ENCODE measurements around the gene POC5.
"Not testable (repeated sequence)": the region's sequence is repeated elsewhere in the genome, so short reads cannot be mapped to it uniquely, and the experiment has no call there.

The POC5 gene

DNA sequence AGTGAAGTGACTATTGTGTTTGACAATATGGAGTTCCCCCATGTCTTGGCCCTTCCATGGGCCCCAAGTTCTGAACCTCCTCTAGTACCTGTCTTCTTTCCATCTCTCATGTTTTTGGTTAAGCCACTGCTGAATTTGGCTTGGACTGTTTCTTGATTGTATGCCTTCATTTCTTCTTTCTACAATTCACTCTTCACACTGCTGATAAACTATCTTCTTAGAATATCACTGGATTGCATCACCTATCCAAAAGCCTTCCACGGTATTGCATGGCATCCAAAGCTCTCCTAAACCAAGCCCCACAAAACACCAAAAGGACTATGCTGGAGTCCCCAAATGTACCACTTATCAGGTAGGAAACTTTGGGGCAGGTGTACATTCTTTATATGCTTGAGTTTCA is 4.3 kb upstream of the POC5 start:
- Mint-ChIP-seq H3K4me1 (ENCODE audit: low read depth) (peaks cover 3% of the 10 kb centered on the region), H3K4me3 (no peak overlapping the region), H3K36me3 (ENCODE audit: low read depth) (no peaks in the 10 kb centered on the region), H3K27ac (no peak overlapping the region), H3K9me3 (peaks cover 4% of the 10 kb centered on the region), H3K27me3 (peaks cover 5% of the 10 kb centered on the region)

GRCh38 chr5:75720882-75721281 is 3.6 kb upstream of the POC5 start:
- Mint-ChIP-seq H3K36me3 (ENCODE audit: low read depth) (peaks cover 1% of the 10 kb centered on the region), H3K27me3 (no peaks in the 10 kb centered on the region), H3K4me1 (ENCODE audit: low read depth) (peaks cover 8% of the 10 kb centered on the region), H3K27ac (no peak overlapping the region), H3K9me3 (peaks cover 4% of the 10 kb centered on the region), H3K4me3 (no peak overlapping the region)

DNA sequence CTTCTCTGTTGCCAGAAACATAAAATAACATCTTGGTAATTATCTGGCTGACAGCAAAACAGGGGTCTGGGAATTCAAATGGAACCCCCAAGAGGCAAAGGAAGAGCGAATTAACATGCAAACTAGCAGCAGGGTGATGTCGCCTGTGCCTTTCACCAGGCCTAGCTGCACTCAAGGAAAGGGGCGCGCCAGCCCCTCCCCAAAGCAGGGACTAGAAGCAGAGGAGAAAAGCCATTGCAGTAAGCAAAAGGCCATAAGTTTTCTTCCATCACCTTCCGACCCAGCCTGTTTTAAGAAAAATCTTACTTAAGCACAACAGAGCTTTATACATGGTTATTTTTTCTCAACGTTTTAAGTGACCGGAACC is 539 bp downstream of the POC5 start:
- Mint-ChIP-seq H3K27ac (peak overlapping the region; percentile 98), H3K27me3 (no peaks in the 10 kb centered on the region), H3K9me3 (no peaks in the 10 kb centered on the region), H3K4me3 (peak overlapping the region; percentile 99), H3K36me3 (ENCODE audit: low read depth) (peaks cover 30% of the 10 kb centered on the region), H3K4me1 (ENCODE audit: low read depth) (peaks cover 30% of the 10 kb centered on the region)

- Mint-ChIP-seq H3K4me3 (no peak overlapping the region), H3K9me3 (no peaks in the 10 kb centered on the region), H3K27ac (no peak overlapping the region), H3K4me1 (ENCODE audit: low read depth) (peaks cover 31% of the 10 kb centered on the region), H3K27me3 (no peaks in the 10 kb centered on the region), H3K36me3 (ENCODE audit: low read depth) (peaks cover 50% of the 10 kb centered on the region)
Observed at GRCh38 chr5:75712091-75712490, 5.1 kb downstream of the POC5 start.

DNA sequence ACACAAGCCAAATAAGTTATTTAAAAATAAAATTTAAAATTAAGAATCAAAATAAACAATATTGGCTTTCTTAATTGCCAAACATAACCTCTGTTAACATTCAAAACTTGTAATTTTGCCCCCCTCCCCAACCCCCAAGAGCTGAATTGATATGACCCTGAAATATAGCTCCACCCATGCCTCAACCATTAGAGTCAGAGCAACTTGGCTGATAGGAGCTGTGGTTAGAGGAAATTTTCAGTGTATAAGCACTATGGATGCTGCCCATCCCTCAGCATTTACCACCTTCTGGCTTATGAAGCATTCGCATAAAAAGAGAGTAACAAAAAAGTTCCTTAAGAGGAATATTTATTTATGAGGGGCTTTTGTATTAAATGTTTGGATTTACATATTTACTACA is 6.1 kb downstream of the POC5 start:
- Mint-ChIP-seq H3K27ac (no peak overlapping the region), H3K27me3 (no peaks in the 10 kb centered on the region), H3K9me3 (no peaks in the 10 kb centered on the region), H3K4me3 (no peak overlapping the region), H3K4me1 (ENCODE audit: low read depth) (peaks cover 28% of the 10 kb centered on the region), H3K36me3 (ENCODE audit: low read depth) (peaks cover 51% of the 10 kb centered on the region)

DNA sequence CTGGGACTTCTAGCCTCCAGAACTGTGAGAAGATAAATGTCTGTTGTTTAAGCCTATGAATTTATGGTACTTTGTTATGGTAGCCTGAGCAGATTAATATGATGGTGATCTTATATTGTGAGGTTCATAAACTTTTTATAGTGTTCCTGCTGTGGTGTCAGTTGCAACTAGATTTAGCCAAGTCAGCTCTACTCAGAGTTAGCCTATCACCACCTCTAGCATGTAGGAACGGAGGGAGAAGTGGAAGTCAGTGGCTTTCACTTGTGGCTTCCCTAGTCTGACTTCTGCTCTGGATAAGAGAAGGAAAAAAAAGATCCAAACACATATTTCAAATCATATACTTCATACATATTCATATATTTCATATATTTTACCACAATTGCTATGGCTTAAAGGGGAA is 6.6 kb downstream of the POC5 start:
- H3K36me3 Mint-ChIP-seq (ENCODE audit: low read depth) = peaks cover 48% of the 10 kb centered on the region
- peaks cover 28% of the 10 kb centered on the region for H3K4me1 Mint-ChIP-seq (ENCODE audit: low read depth)
- no peak overlapping the region for H3K27ac Mint-ChIP-seq
- H3K9me3 Mint-ChIP-seq = no peaks in the 10 kb centered on the region
- H3K27me3 Mint-ChIP-seq = no peaks in the 10 kb centered on the region
- no peak overlapping the region for H3K4me3 Mint-ChIP-seq

- no peak overlapping the region for H3K27ac Mint-ChIP-seq
- peaks cover 45% of the 10 kb centered on the region for H3K36me3 Mint-ChIP-seq (ENCODE audit: low read depth)
- no peak overlapping the region for H3K4me3 Mint-ChIP-seq
- H3K4me1 Mint-ChIP-seq (ENCODE audit: low read depth) = peaks cover 10% of the 10 kb centered on the region
- no peaks in the 10 kb centered on the region for H3K9me3 Mint-ChIP-seq
- no peaks in the 10 kb centered on the region for H3K27me3 Mint-ChIP-seq
Observed at GRCh38 chr5:75707911-75708509, 9.2 kb downstream of the POC5 start.

GRCh38 chr5:75706775-75707174 is 10.5 kb downstream of the POC5 start:
- Mint-ChIP-seq H3K36me3 (ENCODE audit: low read depth) (peaks cover 51% of the 10 kb centered on the region), H3K4me3 (no peak overlapping the region), H3K27ac (no peak overlapping the region), H3K9me3 (no peaks in the 10 kb centered on the region), H3K27me3 (no peaks in the 10 kb centered on the region), H3K4me1 (ENCODE audit: low read depth) (peaks cover 10% of the 10 kb centered on the region)

GRCh38 chr5:75706016-75706415 is 11.2 kb downstream of the POC5 start:
- peaks cover 51% of the 10 kb centered on the region for H3K36me3 Mint-ChIP-seq (ENCODE audit: low read depth)
- H3K27me3 Mint-ChIP-seq = no peaks in the 10 kb centered on the region
- H3K4me3 Mint-ChIP-seq = no peak overlapping the region
- H3K9me3 Mint-ChIP-seq = no peaks in the 10 kb centered on the region
- H3K4me1 Mint-ChIP-seq (ENCODE audit: low read depth) = peaks cover 10% of the 10 kb centered on the region
- no peak overlapping the region for H3K27ac Mint-ChIP-seq

GRCh38 chr5:75701856-75702255 is 15.4 kb downstream of the POC5 start:
- peaks cover 45% of the 10 kb centered on the region for H3K36me3 Mint-ChIP-seq (ENCODE audit: low read depth)

DNA sequence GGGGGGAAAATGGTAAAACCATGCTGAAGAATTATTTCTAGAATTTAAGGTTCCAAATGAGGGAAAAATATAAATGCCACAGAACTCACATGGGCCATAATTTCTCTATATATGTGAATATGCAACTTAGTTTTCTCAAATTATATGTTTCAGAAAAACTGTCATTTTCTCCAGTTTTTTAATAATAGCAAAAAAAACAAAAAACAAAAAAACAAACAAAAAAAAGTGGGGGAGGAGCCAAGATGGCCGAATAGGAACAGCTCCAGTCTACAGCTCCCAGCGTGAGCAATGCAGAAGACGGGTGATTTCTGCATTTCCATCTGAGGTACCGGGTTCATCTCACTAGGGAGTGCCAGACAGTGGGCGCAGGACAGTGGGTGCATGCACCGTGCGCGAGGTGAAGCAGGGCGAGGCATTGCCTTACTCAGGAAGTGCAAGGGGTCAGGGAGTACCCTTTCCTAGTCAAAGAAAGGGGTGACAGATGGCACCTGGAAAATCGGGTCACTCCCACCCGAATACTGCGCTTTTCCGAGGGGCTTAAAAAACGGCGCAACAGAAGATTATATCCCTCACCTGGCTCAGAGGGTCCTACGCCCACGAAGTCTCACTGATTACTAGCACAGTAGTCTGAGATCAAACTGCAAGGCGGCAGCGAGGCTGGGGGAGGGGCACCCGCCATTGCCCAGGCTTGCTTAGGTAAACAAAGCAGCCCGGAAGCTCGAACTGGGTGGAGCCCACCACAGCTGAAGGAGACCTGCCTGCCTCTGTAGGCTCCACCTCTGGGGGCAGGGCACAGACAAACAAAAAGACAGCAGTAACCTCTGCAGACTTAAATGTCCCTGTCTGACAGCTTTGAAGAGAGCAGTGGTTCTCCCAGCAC is 21.5 kb downstream of the POC5 start:
- H3K27me3 Mint-ChIP-seq, H3K27ac Mint-ChIP-seq: not testable (repeated sequence)

More at GRCh38 chr5:75701856-75702255, 15.4 kb downstream of the POC5 start:
- no peaks in the 10 kb centered on the region for H3K27me3 Mint-ChIP-seq
- H3K9me3 Mint-ChIP-seq = no peaks in the 10 kb centered on the region
- no peak overlapping the region for H3K27ac Mint-ChIP-seq
- peaks cover 11% of the 10 kb centered on the region for H3K4me1 Mint-ChIP-seq (ENCODE audit: low read depth)
- H3K4me3 Mint-ChIP-seq = no peak overlapping the region

GRCh38 chr5:75694781-75695180 is 22.5 kb downstream of the POC5 start:
- Mint-ChIP-seq H3K4me1 (ENCODE audit: low read depth) (peaks cover 7% of the 10 kb centered on the region), H3K27me3 (no peaks in the 10 kb centered on the region), H3K4me3 (no peak overlapping the region), H3K36me3 (ENCODE audit: low read depth) (peaks cover 54% of the 10 kb centered on the region), H3K27ac (no peak overlapping the region), H3K9me3 (no peaks in the 10 kb centered on the region)

More for the DNA sequence above, 21.5 kb downstream of the POC5 start:
- H3K36me3 Mint-ChIP-seq (ENCODE audit: low read depth) = peaks cover 49% of the 10 kb centered on the region
- H3K4me1 Mint-ChIP-seq (ENCODE audit: low read depth); H3K9me3 Mint-ChIP-seq; H3K4me3 Mint-ChIP-seq: not testable (repeated sequence)

DNA sequence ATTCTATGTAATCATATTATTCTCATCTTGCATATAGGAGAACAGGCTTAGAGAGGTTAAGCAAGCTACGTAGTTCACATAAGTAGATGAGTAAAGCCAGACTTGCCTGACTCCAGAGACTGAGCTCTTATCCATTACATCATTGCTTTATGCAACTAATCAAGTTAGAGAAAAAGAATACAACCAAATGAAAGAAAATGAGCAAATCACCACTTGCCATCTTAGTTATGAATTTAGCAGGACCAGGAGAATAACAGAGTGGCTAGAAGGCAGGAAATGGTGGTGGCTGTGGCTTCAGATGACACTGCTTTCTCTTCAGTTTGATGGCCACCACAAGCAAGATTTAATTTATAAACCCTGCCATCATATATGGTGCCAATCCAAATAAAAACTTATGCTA is 26.6 kb downstream of the POC5 start:
- no peaks in the 10 kb centered on the region for H3K9me3 Mint-ChIP-seq
- peaks cover 64% of the 10 kb centered on the region for H3K36me3 Mint-ChIP-seq (ENCODE audit: low read depth)
- H3K4me1 Mint-ChIP-seq (ENCODE audit: low read depth) = peaks cover 4% of the 10 kb centered on the region
- no peak overlapping the region for H3K4me3 Mint-ChIP-seq
- H3K27me3 Mint-ChIP-seq = no peaks in the 10 kb centered on the region
- no peak overlapping the region for H3K27ac Mint-ChIP-seq

- Mint-ChIP-seq H3K9me3 (no peaks in the 10 kb centered on the region), H3K36me3 (ENCODE audit: low read depth) (peaks cover 49% of the 10 kb centered on the region), H3K4me3 (no peak overlapping the region), H3K4me1 (ENCODE audit: low read depth) (peaks cover 4% of the 10 kb centered on the region), H3K27ac (no peak overlapping the region), H3K27me3 (no peaks in the 10 kb centered on the region)
Observed at GRCh38 chr5:75686480-75686879, 30.8 kb downstream of the POC5 start.

- no peaks in the 10 kb centered on the region for H3K4me1 Mint-ChIP-seq (ENCODE audit: low read depth)
Observed at GRCh38 chr5:75685141-75685540, 32.1 kb downstream of the POC5 start.

More at GRCh38 chr5:75685141-75685540, 32.1 kb downstream of the POC5 start:
- Mint-ChIP-seq H3K36me3 (ENCODE audit: low read depth) (peaks cover 42% of the 10 kb centered on the region), H3K9me3 (no peaks in the 10 kb centered on the region), H3K4me3 (no peak overlapping the region), H3K27me3 (no peaks in the 10 kb centered on the region), H3K27ac (no peak overlapping the region)
